ENCODE results near the gene SAT2.
A peak's percentile ranks its signal among the peaks of the same experiment; 100 is the strongest.

Gene SAT2

GRCh38 chr17:7586673-7587419 is 40.8 kb downstream of the SAT2 start:
- TF ChIP-seq FOXP2 (optimal IDR thresholded peaks at IDR 0.05; ENCODE audit: borderline replicate concordance, extremely low read depth, extremely low read length, insufficient read depth) (no peak), SIN3A (IDR thresholded peaks at IDR 0.05; ENCODE audit: borderline replicate concordance, insufficient read depth, low read length) (no peak), POLR2AphosphoS5 (IDR thresholded peaks at IDR 0.05; ENCODE audit: low read depth, low read length) (no peak; the same call in 1 of the 2 replicates), TAF1 (IDR thresholded peaks at IDR 0.05; ENCODE audit: borderline replicate concordance, insufficient read depth, low read length) (no peak), REST (IDR thresholded peaks at IDR 0.05; ENCODE audit: insufficient read depth in 1 of 2, low read depth in 2 of 2, low read length in 2 of 2) (no peak)

- TF ChIP-seq TAF1 (IDR thresholded peaks at IDR 0.05; ENCODE audit: borderline replicate concordance, insufficient read depth, low read length): peak; percentile 98
- TF ChIP-seq SIN3A (IDR thresholded peaks at IDR 0.05; ENCODE audit: borderline replicate concordance, insufficient read depth, low read length): no peak
- TF ChIP-seq POLR2AphosphoS5 (IDR thresholded peaks at IDR 0.05; ENCODE audit: low read depth, low read length): peak; percentile 91
- no peak for TF ChIP-seq FOXP2 (optimal IDR thresholded peaks at IDR 0.05; ENCODE audit: borderline replicate concordance, extremely low read depth, extremely low read length, insufficient read depth)
- peak in 1 of 2 experiments; percentile 64; a peak in 2 of 4 replicates for TF ChIP-seq REST (IDR thresholded peaks at IDR 0.05; ENCODE audit: insufficient read depth in 1 of 2, low read depth in 2 of 2, low read length in 2 of 2)
Observed at GRCh38 chr17:7583253-7584109, 44.1 kb downstream of the SAT2 start, which contains the start of gene MPDU1. Gene MPDU1 (plus strand): TSS chr17:7583852. CDS start chr17:7583863, 11 bp downstream.

GRCh38 chr17:7582396-7583252 is 45.0 kb downstream of the SAT2 start:
- TF ChIP-seq FOXP2 (optimal IDR thresholded peaks at IDR 0.05; ENCODE audit: borderline replicate concordance, extremely low read depth, extremely low read length, insufficient read depth): no peak
- no peak for TF ChIP-seq REST (IDR thresholded peaks at IDR 0.05; ENCODE audit: insufficient read depth in 1 of 2, low read depth in 2 of 2, low read length in 2 of 2)
- no peak for TF ChIP-seq TAF1 (IDR thresholded peaks at IDR 0.05; ENCODE audit: borderline replicate concordance, insufficient read depth, low read length)
- TF ChIP-seq SIN3A (IDR thresholded peaks at IDR 0.05; ENCODE audit: borderline replicate concordance, insufficient read depth, low read length): no peak
- no peak for TF ChIP-seq POLR2AphosphoS5 (IDR thresholded peaks at IDR 0.05; ENCODE audit: low read depth, low read length)

GRCh38 chr17:7580604-7581575 is 46.7 kb downstream of the SAT2 start:
- TF ChIP-seq FOXP2 (optimal IDR thresholded peaks at IDR 0.05; ENCODE audit: borderline replicate concordance, extremely low read depth, extremely low read length, insufficient read depth) (no peak), REST (IDR thresholded peaks at IDR 0.05; ENCODE audit: insufficient read depth in 1 of 2, low read depth in 2 of 2, low read length in 2 of 2) (no peak), SIN3A (IDR thresholded peaks at IDR 0.05; ENCODE audit: borderline replicate concordance, insufficient read depth, low read length) (no peak), POLR2AphosphoS5 (IDR thresholded peaks at IDR 0.05; ENCODE audit: low read depth, low read length) (no peak), TAF1 (IDR thresholded peaks at IDR 0.05; ENCODE audit: borderline replicate concordance, insufficient read depth, low read length) (no peak)
